OCI-LY1 (cell line): ENCODE measurements around the gene ITGB4.

Source experiments
- H2AFZ ChIP-seq: fragments of 200-600 bp; sonication (generic), shearing (Covaris generic); 2 replicates; pipeline ENCODE4 v1.6.0; 2014; ENCODE audit warnings: antibody characterized with exemption, mild to moderate bottlenecking, low read length
- H3F3A ChIP-seq: fragments of 200-600 bp; sonication (generic), shearing (Covaris generic); 2 replicates; pipeline ENCODE4 v1.6.0; 2014; ENCODE audit warnings: mild to moderate bottlenecking, antibody characterized with exemption, low read length, moderate library complexity; ENCODE audit not compliant: insufficient read depth
- H3K27ac ChIP-seq: fragments of 200-600 bp; sonication (generic); 2 replicates; pipeline ENCODE4 v1.5.1; 2014; ENCODE audit warnings: low read length, mixed run types, mild to moderate bottlenecking, low read depth; ENCODE audit not compliant: poor library complexity, severe bottlenecking
- H3K27me3 ChIP-seq: fragments of 200-600 bp; sonication (generic); 2 replicates; pipeline ENCODE4 v1.6.0; 2014; ENCODE audit warnings: antibody characterized with exemption, mild to moderate bottlenecking, low read length, moderate library complexity; ENCODE audit not compliant: insufficient read depth
- H3K36me3 ChIP-seq: fragments of 200-600 bp; sonication (generic); 2 replicates; pipeline ENCODE4 v1.6.1; 2014; ENCODE audit warnings: mild to moderate bottlenecking, antibody characterized with exemption, low read length, moderate library complexity, mixed read lengths; ENCODE audit not compliant: insufficient read depth
- H3K4me1 ChIP-seq: fragments of 200-600 bp; sonication (generic); 2 replicates; pipeline ENCODE4 v1.5.1; 2014; ENCODE audit warnings: mild to moderate bottlenecking, low read length, moderate library complexity; ENCODE audit not compliant: insufficient read depth, severe bottlenecking
- H3K4me2 ChIP-seq: fragments of 200-600 bp; sonication (generic), shearing (Covaris generic); 2 replicates; pipeline ENCODE4 v1.6.1; 2014; ENCODE audit warnings: low read length
- H3K4me3 ChIP-seq: fragments of 200-600 bp; sonication (generic); 2 replicates; pipeline ENCODE4 v1.5.1; 2014; ENCODE audit warnings: low read length, low read depth, mild to moderate bottlenecking, mixed read lengths; ENCODE audit not compliant: poor library complexity, severe bottlenecking
- H3K79me2 ChIP-seq: fragments of 200-600 bp; shearing (Covaris generic); 2 replicates; pipeline ENCODE4 v1.6.1; 2016; ENCODE audit warnings: mixed run types, low read length, mixed read lengths; ENCODE audit not compliant: insufficient read depth
- H3K9ac ChIP-seq: fragments of 200-600 bp; sonication (generic), shearing (Covaris generic); 2 replicates; pipeline ENCODE4 v1.6.1; 2014; ENCODE audit warnings: mild to moderate bottlenecking, low read length, mixed read lengths
- H3K9me2 ChIP-seq: fragments of 200-600 bp; sonication (generic), shearing (Covaris generic); 2 replicates; pipeline ENCODE4 v1.6.1; 2014; ENCODE audit warnings: low read depth, mild to moderate bottlenecking, low read length, mixed read lengths
- H3K9me3 ChIP-seq: fragments of 200-600 bp; shearing (Covaris generic); 2 replicates; pipeline ENCODE4 v1.6.1; 2014; ENCODE audit warnings: low read length, mixed read lengths
- H4K20me1 ChIP-seq: fragments of 200-600 bp; sonication (generic), shearing (Covaris generic); 2 replicates; pipeline ENCODE4 v1.6.0; 2016; ENCODE audit warnings: mild to moderate bottlenecking, low read length; ENCODE audit not compliant: insufficient read depth
- EZH2 ChIP-seq: fragments of 200-600 bp; sonication (generic), shearing (Covaris generic); IDR thresholded peaks from 2 replicates; pipeline ENCODE4 v1.8.0; 2017; ENCODE audit warnings: borderline replicate concordance, mixed run types, mild to moderate bottlenecking, antibody characterized with exemption, low read length, moderate library complexity, mixed read lengths
- TF ChIP-seq, protein P1 (sequence below): fragments of 200-600 bp; sonication (generic), shearing (Covaris generic); IDR thresholded peaks from 2 replicates; pipeline ENCODE4 v1.5.1; 2017; ENCODE audit warnings: mild to moderate bottlenecking, antibody characterized with exemption, low read length, moderate library complexity, mixed read lengths

Gene ITGB4

GRCh38 chr17:75703591-75703990, 17.7 kb upstream of the ITGB4 start:
- H3K9me3 ChIP-seq = no peaks in the 10 kb centered on the region
- no peak overlapping the region for H2AFZ ChIP-seq
- no peaks in the 10 kb centered on the region for H3K27me3 ChIP-seq
- no peaks in the 10 kb centered on the region for H3K9me2 ChIP-seq
- TF ChIP-seq, protein P1, sequence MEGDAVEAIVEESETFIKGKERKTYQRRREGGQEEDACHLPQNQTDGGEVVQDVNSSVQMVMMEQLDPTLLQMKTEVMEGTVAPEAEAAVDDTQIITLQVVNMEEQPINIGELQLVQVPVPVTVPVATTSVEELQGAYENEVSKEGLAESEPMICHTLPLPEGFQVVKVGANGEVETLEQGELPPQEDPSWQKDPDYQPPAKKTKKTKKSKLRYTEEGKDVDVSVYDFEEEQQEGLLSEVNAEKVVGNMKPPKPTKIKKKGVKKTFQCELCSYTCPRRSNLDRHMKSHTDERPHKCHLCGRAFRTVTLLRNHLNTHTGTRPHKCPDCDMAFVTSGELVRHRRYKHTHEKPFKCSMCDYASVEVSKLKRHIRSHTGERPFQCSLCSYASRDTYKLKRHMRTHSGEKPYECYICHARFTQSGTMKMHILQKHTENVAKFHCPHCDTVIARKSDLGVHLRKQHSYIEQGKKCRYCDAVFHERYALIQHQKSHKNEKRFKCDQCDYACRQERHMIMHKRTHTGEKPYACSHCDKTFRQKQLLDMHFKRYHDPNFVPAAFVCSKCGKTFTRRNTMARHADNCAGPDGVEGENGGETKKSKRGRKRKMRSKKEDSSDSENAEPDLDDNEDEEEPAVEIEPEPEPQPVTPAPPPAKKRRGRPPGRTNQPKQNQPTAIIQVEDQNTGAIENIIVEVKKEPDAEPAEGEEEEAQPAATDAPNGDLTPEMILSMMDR = no peak
- no peak for TF ChIP-seq EZH2
- H3K27ac ChIP-seq = no peak overlapping the region
- H3K79me2 ChIP-seq = no peaks in the 10 kb centered on the region
- H3K36me3 ChIP-seq = peaks cover 97% of the 10 kb centered on the region
- H3F3A ChIP-seq = no peaks in the 10 kb centered on the region
- no peaks in the 10 kb centered on the region for H3K4me1 ChIP-seq
- no peak overlapping the region for H3K4me3 ChIP-seq
- no peak overlapping the region for H3K9ac ChIP-seq
- no peaks in the 10 kb centered on the region for H4K20me1 ChIP-seq
- H3K4me2 ChIP-seq = no peak overlapping the region

- no peaks in the 10 kb centered on the region for H3F3A ChIP-seq
- peaks cover 83% of the 10 kb centered on the region for H3K36me3 ChIP-seq
- H3K9me2 ChIP-seq = no peaks in the 10 kb centered on the region
- no peak overlapping the region for H3K27ac ChIP-seq
- H3K9ac ChIP-seq = no peak overlapping the region
- TF ChIP-seq, protein P1 = no peak
- no peak for TF ChIP-seq EZH2
- H3K79me2 ChIP-seq = no peaks in the 10 kb centered on the region
- no peaks in the 10 kb centered on the region for H3K27me3 ChIP-seq
- no peak overlapping the region for H3K4me3 ChIP-seq
- no peak overlapping the region for H3K4me2 ChIP-seq
- H4K20me1 ChIP-seq = no peaks in the 10 kb centered on the region
- H3K9me3 ChIP-seq = no peaks in the 10 kb centered on the region
- H3K4me1 ChIP-seq = no peaks in the 10 kb centered on the region
- H2AFZ ChIP-seq = no peak overlapping the region
These were observed 16.0 kb upstream of the ITGB4 start for GRCh38 chr17:75704963-75705875.

DNA sequence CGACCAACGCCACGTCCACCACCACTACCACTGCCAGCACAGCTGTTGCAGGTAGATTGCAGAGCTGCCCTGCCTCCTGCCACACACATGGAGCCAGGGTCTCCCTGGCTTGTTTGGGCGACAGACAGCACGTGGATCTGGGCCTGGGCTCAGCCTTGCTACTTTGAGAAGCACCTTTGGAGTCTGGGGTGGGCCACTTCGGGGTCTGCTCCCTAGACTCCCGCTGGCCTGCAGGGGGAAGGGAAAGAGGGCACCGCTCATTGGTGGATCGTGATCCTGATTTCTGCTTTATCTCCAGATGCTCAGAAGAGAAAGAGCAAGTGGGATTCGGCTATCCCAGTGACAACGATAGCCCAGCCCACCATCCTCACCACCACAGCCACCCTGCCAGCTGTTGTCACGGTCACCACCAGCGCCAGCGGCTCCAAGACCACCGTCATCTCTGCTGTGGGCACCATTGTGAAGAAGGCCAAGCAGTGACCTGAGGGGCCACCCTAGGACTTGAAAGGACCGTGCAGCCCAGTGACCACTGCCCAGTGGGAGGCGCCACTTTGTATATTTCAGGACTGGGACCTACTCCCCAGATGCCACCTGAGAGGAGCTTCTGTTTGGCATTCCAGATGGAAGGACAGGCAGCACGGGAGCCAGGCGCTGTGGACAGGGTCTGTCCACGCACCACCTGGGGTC, 15.1 kb upstream of the ITGB4 start:
- H3K4me1 ChIP-seq = no peaks in the 10 kb centered on the region
- no peaks in the 10 kb centered on the region for H3K9me3 ChIP-seq
- H3K9ac ChIP-seq = no peak overlapping the region
- H3K36me3 ChIP-seq = peaks cover 73% of the 10 kb centered on the region
- TF ChIP-seq, protein P1 = no peak
- no peak for TF ChIP-seq EZH2
- no peak overlapping the region for H3K27ac ChIP-seq
- H3K4me3 ChIP-seq = no peak overlapping the region
- H4K20me1 ChIP-seq = no peaks in the 10 kb centered on the region
- no peak overlapping the region for H2AFZ ChIP-seq
- H3K4me2 ChIP-seq = no peak overlapping the region
- H3K79me2 ChIP-seq = no peaks in the 10 kb centered on the region
- H3K9me2 ChIP-seq = no peaks in the 10 kb centered on the region
- H3F3A ChIP-seq = no peaks in the 10 kb centered on the region
- H3K27me3 ChIP-seq = no peaks in the 10 kb centered on the region
